KOPT-K1 (cell line): ENCODE results near the gene PCTP.

Experiments
- H3K27ac ChIP-seq: fragments of 200-600 bp; sonication (generic); 2 replicates; pipeline ENCODE4 v1.5.1; 2016; ENCODE audit warnings: antibody characterized with exemption, mild to moderate bottlenecking, low read depth, low read length; ENCODE audit not compliant: poor library complexity, severe bottlenecking
- H3K36me3 ChIP-seq: fragments of 200-600 bp; sonication (generic); 2 replicates; pipeline ENCODE4 v1.5.1; 2017; ENCODE audit warnings: antibody characterized with exemption, mild to moderate bottlenecking, low read length, moderate library complexity; ENCODE audit not compliant: insufficient read depth
- H3K9me3 ChIP-seq: fragments of 200-600 bp; sonication (generic); 2 replicates; pipeline ENCODE4 v1.5.1; 2017; ENCODE audit warnings: antibody characterized with exemption, low read length, mild to moderate bottlenecking; ENCODE audit not compliant: insufficient read depth, poor library complexity, severe bottlenecking

PCTP gene

GRCh38 chr17:55783684-55784245, 32.9 kb downstream of the PCTP start:
- Histone ChIP-seq H3K9me3 (no peaks in the 10 kb centered on the region), H3K36me3 (no peaks in the 10 kb centered on the region), H3K27ac (no peak overlapping the region)

GRCh38 chr17:55784666-55785065, 33.8 kb downstream of the PCTP start:
- no peaks in the 10 kb centered on the region for H3K9me3 ChIP-seq
- no peak overlapping the region for H3K27ac ChIP-seq
- H3K36me3 ChIP-seq, result no peaks in the 10 kb centered on the region

- no peaks in the 10 kb centered on the region for H3K9me3 ChIP-seq
- no peaks in the 10 kb centered on the region for H3K36me3 ChIP-seq
- no peak overlapping the region for H3K27ac ChIP-seq
Measured at GRCh38 chr17:55785181-55785580, 34.3 kb downstream of the PCTP start.

GRCh38 chr17:55793272-55793671, 42.4 kb downstream of the PCTP start:
- no peak overlapping the region for H3K27ac ChIP-seq
- no peaks in the 10 kb centered on the region for H3K9me3 ChIP-seq
- no peaks in the 10 kb centered on the region for H3K36me3 ChIP-seq

- no peaks in the 10 kb centered on the region for H3K36me3 ChIP-seq
- no peak overlapping the region for H3K27ac ChIP-seq
- no peaks in the 10 kb centered on the region for H3K9me3 ChIP-seq
Measured at GRCh38 chr17:55794725-55795482, 44.1 kb downstream of the PCTP start.

GRCh38 chr17:55806745-55807495, 56.1 kb downstream of the PCTP start:
- no peaks in the 10 kb centered on the region for H3K9me3 ChIP-seq
- H3K36me3 ChIP-seq, result no peaks in the 10 kb centered on the region
- H3K27ac ChIP-seq, result no peak overlapping the region

GRCh38 chr17:55811536-55811935, 60.7 kb downstream of the PCTP start:
- Histone ChIP-seq H3K36me3 (no peaks in the 10 kb centered on the region), H3K27ac (no peak overlapping the region), H3K9me3 (no peaks in the 10 kb centered on the region)

- Histone ChIP-seq H3K9me3 (no peaks in the 10 kb centered on the region), H3K27ac (no peak overlapping the region), H3K36me3 (no peaks in the 10 kb centered on the region)
Measured at GRCh38 chr17:55812323-55812722, 61.5 kb downstream of the PCTP start.

GRCh38 chr17:55813944-55814343, 63.1 kb downstream of the PCTP start:
- Histone ChIP-seq H3K9me3 (no peaks in the 10 kb centered on the region), H3K36me3 (no peaks in the 10 kb centered on the region), H3K27ac (no peak overlapping the region)

- H3K9me3 ChIP-seq, result no peaks in the 10 kb centered on the region
Measured at GRCh38 chr17:55814377-55814776, 63.5 kb downstream of the PCTP start.

GRCh38 chr17:55816532-55817396, 65.9 kb downstream of the PCTP start:
- Histone ChIP-seq H3K27ac (no peak overlapping the region), H3K9me3 (peaks cover 11% of the 10 kb centered on the region), H3K36me3 (no peaks in the 10 kb centered on the region)

More at GRCh38 chr17:55814377-55814776, 63.5 kb downstream of the PCTP start:
- Histone ChIP-seq H3K36me3 (no peaks in the 10 kb centered on the region), H3K27ac (no peak overlapping the region)

GRCh38 chr17:55817397-55817709, 66.5 kb downstream of the PCTP start:
- H3K36me3 ChIP-seq, result no peaks in the 10 kb centered on the region
- no peak overlapping the region for H3K27ac ChIP-seq
- H3K9me3 ChIP-seq, result peaks cover 11% of the 10 kb centered on the region

GRCh38 chr17:55818026-55818425, 67.2 kb downstream of the PCTP start:
- no peak overlapping the region for H3K27ac ChIP-seq
- no peaks in the 10 kb centered on the region for H3K36me3 ChIP-seq
- H3K9me3 ChIP-seq, result peaks cover 11% of the 10 kb centered on the region

GRCh38 chr17:55818451-55819375, 67.9 kb downstream of the PCTP start:
- peaks cover 11% of the 10 kb centered on the region for H3K9me3 ChIP-seq
- H3K27ac ChIP-seq, result no peak overlapping the region
- no peaks in the 10 kb centered on the region for H3K36me3 ChIP-seq
